Loucy (cell line): ENCODE results near the gene CACNB2.

Experiments used
- CTCF ChIP-seq: fragments of 200-600 bp; sonication (generic); conservative IDR thresholded peaks from 2 replicates; pipeline ENCODE4 v1.5.1; 2014; ENCODE audit warnings: mild to moderate bottlenecking, antibody characterized with exemption, low read length
- EZH2phosphoT487 ChIP-seq: fragments of 200-600 bp; IDR thresholded peaks from 2 replicates; pipeline ENCODE4 v1.6.1; 2018; ENCODE audit warnings: antibody characterized with exemption, mild to moderate bottlenecking, moderate library complexity, borderline replicate concordance

DNA sequence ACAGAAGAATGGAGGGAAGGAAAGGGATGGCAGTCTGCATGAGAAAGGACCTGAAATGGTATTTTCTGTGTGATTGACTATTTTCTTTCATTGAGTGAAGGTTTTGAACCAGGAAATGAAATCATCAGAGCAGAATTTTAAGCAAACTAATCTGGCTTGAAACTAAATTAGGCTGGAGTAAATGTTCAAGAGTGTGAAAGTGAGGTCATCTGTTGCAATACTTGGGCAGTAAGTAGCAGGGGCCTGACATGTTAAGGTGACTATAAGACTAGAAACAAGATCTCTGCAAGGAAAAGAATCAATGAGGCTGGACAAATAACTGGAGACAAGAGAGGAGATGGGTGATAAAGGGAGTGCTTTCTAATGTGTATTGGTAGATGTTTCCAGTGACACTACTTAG, 306.0 kb downstream of the CACNB2 start:
- TF ChIP-seq CTCF (no peak), EZH2phosphoT487 (no peak)
